GM20000 (cell line): ENCODE results near the gene BRINP3.

ENCODE experiments used
- DNase-seq: peaks from one replicate; pipeline ENCODE4 v3.0.0; 2012; ENCODE audit warnings: low spot score
- CTCF ChIP-seq: IDR thresholded peaks from 2 replicates; pipeline ENCODE4 v1.5.1; 2012; ENCODE audit warnings: mild to moderate bottlenecking, control low read depth; ENCODE audit errors: extremely low read depth, missing control alignments

BRINP3 gene

DNA sequence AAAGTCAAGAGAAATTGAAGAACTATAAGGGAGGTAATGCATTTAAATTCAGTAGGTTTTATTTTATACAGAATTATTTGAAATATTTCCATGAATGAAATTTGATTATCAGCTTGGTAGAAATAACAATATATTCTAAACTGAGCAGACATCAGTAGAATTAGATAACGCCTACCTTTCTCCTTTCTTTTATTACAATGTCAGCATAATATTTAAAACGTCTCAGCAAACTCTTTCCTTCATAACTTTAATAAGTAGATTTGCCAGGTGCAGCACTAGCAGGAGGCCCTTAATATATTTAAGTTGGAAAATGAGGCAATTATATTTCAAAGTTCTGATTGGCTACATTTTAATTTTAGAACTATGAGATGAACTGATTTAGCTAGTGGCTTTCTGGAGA, 298.8 kb downstream of the BRINP3 start:
- no peak for DNase-seq
- TF ChIP-seq CTCF, result no peak

GRCh38 chr1:190177555-190177954, 300.1 kb downstream of the BRINP3 start:
- DNase-seq, result no peak
- no peak for TF ChIP-seq CTCF

GRCh38 chr1:190176776-190177175, 300.9 kb downstream of the BRINP3 start:
- DNase-seq, result no peak

DNA sequence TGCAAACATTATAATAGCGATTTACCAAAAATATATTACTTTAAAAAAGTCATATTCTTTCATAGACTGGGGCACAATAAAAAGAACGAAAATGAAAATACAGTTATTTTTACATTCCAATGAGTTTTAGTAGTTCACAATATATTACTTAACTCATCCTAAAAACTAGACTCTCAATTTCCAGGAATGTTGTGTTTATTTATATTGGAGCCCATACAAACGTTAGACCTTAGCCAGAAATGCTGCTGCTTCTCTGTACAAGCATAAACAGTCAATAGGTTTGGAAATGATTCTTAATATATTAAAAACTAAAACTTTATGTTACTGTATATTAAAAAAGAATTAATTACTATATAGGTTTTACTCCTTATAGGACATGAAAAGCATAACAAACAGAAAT, 302.3 kb downstream of the BRINP3 start:
- DNase-seq, result no peak
- TF ChIP-seq CTCF, result no peak

More at GRCh38 chr1:190176776-190177175, 300.9 kb downstream of the BRINP3 start:
- no peak for TF ChIP-seq CTCF

DNA sequence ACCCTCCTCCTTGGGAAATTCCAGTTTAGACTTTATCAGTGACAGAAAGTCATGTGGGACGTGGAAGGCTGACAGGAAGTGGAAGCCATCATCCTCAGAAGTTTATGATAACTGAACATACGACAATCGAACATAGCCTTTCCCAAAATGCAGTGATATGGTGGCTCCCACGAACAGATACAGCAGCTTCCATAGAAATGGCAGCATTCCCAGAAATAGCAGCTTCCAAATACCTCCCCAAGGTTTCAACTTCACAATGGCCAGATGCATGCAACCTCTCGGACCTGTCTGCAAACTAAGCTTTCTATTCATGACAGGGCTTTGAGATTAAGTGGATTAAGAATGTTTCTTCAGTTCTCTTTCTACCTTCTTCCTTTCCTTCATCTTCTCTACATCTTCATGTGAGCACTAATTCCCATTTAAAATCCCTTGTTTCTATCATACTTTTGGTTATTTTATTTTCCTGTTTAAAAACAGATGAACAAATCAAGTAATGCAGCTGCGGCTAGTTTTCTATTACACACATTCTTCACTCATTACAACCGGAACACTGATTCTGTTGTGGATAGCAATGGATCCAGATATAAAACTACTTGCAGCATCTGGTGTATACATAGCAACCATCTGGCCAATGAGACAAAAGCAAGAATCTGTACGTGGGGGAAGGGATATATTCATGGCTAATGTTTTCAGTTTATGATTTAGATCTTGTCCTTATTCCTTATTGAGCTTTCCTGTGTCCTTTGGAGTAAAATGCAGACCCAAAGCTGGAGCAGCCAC, 304.8 kb downstream of the BRINP3 start:
- no peak for DNase-seq
- no peak for TF ChIP-seq CTCF

GRCh38 chr1:190170321-190170720, 307.3 kb downstream of the BRINP3 start:
- TF ChIP-seq CTCF, result no peak
- DNase-seq, result no peak

DNA sequence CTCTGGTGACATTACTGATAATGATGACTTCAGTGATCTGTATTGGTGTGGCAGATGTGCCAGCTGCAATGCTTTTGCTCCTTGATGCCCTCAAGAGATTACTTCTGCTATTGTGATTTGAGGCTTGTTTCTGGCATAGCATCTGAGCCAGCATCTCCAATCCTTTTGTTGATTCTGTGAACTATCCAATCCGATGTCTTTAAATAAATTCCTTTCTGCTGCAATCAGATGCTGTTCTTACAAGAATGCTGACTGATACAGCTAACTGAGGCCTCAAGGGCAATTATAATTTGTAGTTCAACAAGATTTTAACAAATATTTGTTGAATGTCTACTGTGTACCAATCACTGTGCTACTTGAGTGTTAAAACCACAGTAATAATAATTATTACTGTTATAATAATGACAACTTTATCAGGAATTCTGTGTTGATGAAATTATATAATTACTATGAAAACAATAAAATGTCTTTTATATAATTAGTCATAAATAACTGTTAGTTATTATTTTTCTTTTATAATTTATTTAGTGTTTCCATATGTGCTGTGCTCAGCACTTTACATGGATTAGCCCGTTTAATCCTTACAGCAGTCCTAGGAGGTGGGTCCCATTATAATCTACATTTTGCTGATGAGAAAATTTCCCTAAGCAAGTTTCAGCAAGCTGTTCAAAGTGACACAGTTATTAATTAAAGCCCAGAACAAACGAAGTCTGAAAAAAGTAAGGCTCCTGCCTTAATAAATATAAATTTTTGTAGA, 308.2 kb downstream of the BRINP3 start:
- no peak for TF ChIP-seq CTCF
- DNase-seq, result no peak
